Omental fat pad (tissue), 4 donors: Measurements from ENCODE around the gene GMIP. TPM values are rescaled to one million over a fixed set of nuclear protein-coding genes. Genes with fewer than 3 reads are reported as not detected.

Experiments used
- ATAC-seq: fragments of 150-250 bp; one replicate; pipeline ENCODE4 v1.9.1; 2016; ENCODE audit warnings: mild to moderate bottlenecking, moderate library complexity; ENCODE audit not compliant: low FRiP score
- DNase-seq: peaks from one replicate; pipeline ENCODE4 v3.0.0-alpha.2; 2019; ENCODE audit warnings: low spot score
- total RNA-seq, 4 donors: library from RNA; depleted of rRNA; stranded (reverse); fragments of >200 nt; gene quantifications; one replicate each; pipeline ENCODE4 v1.1.0, GENCODE V29; 2016
- TF ChIP-seq, protein P1 (sequence below), 3 donors: fragments of 450-650 bp; IDR thresholded peaks; one replicate each; pipeline ENCODE4 v1.5.1; 2016 to 2017; ENCODE audit warnings: antibody characterized with exemption in 3 of 3, mild to moderate bottlenecking in 3 of 3, moderate library complexity in 2 of 3

GMIP gene
- total RNA-seq, 4 donors from 2014 or later, result 7.7 to 47.3 (median 18.7) TPM

DNA sequence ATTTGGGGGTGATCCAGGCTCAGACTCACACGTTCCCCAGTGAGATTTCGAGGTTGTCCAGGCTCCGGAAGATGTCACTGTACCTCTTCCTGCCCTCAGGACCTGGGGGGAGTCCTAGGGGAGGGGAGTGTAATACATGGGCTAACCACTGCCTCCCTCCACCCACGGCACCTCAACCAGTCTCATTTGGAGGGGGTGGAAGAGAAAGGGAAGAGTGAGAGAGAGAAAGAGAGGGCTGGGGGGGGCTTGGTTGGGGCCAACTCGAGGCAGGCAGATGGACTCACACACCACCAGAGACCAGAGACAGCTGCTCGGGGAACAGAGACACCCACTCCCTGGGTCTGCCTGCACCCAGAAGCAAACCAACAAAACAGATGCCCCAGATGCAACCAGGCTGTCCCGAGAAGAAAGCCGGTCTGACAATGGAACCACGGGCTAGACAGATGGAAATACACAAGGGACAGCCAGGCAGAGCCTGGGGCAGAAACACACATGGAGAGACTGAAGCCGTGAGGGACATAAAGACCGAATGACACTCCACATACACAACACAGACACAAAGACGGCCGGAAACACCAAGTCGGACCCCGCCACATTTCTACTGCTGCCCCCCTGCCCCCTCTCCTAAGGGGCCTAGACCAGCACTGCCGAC lies 825 bp downstream of the GMIP start:
- ATAC-seq (no peak), DNase-seq (no peak)
- TF ChIP-seq, protein P1, sequence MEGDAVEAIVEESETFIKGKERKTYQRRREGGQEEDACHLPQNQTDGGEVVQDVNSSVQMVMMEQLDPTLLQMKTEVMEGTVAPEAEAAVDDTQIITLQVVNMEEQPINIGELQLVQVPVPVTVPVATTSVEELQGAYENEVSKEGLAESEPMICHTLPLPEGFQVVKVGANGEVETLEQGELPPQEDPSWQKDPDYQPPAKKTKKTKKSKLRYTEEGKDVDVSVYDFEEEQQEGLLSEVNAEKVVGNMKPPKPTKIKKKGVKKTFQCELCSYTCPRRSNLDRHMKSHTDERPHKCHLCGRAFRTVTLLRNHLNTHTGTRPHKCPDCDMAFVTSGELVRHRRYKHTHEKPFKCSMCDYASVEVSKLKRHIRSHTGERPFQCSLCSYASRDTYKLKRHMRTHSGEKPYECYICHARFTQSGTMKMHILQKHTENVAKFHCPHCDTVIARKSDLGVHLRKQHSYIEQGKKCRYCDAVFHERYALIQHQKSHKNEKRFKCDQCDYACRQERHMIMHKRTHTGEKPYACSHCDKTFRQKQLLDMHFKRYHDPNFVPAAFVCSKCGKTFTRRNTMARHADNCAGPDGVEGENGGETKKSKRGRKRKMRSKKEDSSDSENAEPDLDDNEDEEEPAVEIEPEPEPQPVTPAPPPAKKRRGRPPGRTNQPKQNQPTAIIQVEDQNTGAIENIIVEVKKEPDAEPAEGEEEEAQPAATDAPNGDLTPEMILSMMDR (IDR thresholded peaks at IDR 0.05), result no peak

DNA sequence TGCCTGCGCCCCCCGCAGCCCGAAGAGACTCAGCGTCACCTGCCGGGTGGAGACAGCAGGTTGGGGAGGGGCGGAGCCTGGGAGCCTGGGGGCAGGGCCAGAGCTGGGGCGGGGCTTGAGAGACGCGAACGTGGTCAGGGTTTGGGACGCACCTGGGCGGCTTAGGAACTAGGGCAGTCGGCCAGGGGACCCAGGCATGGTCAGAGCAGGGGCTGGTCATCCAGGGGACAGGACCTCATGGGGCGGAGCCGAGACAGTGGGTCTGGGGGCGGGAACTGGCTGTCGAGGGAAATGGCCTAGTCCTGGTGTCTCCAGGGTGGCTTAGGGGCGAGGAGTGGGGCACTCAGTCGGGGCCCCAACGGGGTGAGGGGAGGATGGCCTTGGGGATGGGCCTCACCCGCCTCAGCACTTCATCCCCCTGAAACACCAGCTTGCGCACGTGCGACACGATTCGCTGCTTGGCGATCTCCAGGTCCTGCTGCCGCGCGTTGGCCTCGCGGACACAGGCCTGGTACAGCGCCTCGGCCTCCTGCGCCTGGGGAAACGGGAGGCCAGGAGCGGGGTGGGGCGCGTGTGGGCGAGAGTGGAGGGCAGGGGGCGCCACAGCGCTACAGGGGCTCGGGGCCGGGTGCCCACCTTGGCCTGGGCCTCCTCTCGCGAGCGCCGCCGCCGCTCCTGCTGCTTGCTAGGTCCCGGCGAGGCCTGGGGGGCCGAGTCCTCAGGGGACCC lies 5.8 kb downstream of the GMIP start:
- TF ChIP-seq, protein P1 (IDR thresholded peaks at IDR 0.05), result no peak
- DNase-seq, result no peak
- ATAC-seq, result no peak

DNA sequence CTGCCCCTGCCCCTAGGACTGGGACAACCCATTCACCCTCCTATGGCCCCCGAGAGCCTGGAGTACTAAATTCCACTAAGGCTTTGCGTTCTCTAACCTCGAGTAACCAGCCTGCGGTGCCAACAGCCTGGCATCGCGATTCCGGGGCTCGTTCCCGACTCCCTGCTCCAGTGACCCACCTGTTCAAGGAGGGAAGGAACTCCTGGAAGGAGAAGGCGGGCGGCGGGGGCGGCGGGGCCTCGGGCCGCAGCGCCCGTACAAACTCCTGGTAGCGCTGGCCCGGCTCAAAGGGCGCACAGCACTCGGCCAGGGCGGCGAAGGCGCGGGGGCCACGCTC lies 6.3 kb downstream of the GMIP start:
- DNase-seq (no peak), ATAC-seq (no peak)
- TF ChIP-seq, protein P1 (IDR thresholded peaks at IDR 0.05), result no peak

DNA sequence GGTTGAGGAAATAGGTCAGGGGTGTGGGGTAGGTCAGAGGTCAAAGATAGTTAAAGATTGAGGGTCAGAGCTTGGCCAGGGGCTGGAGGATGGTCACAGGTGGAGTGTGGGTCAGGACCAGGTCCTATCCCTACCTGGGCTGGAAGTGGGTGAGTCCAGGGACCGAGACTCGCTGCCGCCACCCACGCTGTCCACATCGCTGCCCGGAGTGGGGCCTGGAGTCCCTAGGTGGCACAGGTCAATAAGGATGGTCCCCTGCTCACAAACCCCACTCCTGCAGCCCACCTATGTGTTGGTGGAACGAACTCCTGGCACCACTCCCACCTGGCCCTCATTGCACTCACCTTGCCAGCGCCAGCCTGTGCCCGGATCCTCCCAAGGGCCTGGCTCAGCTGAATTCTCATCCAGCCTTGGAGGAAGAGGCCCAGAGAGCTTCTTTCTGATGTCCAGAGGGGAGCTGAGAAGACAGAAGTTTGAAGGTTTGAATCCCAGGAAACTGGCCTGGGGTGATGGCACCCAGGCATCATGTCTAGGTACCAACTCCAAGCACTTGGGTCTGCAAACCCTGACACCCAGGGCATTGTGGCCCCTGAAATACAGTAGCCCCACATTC lies 6.8 kb downstream of the GMIP start:
- no peak for ATAC-seq
- TF ChIP-seq, protein P1 (IDR thresholded peaks at IDR 0.05), result no peak
- no peak for DNase-seq

DNA sequence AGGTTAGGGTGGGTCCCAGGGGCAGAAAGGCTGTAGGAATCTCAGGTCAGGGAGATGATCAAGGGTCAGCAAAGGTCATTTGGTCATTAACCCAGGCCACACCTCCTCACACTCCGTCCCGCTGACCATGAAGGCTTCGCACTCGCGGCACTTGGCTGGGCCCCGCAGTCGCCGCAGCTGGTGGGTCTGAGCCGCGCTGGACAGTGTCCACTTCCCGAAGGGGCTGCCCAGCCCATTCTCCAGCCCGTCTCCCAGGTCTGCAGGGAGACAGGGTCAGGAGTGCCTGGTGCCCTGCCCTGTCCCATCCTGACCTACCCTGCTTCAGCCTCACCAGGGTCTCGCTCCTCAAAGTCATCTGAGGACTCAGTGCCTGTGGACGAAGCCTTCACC lies 8.1 kb downstream of the GMIP start:
- no peak for ATAC-seq
- TF ChIP-seq, protein P1 (IDR thresholded peaks at IDR 0.05), result no peak
- DNase-seq, result no peak

DNA sequence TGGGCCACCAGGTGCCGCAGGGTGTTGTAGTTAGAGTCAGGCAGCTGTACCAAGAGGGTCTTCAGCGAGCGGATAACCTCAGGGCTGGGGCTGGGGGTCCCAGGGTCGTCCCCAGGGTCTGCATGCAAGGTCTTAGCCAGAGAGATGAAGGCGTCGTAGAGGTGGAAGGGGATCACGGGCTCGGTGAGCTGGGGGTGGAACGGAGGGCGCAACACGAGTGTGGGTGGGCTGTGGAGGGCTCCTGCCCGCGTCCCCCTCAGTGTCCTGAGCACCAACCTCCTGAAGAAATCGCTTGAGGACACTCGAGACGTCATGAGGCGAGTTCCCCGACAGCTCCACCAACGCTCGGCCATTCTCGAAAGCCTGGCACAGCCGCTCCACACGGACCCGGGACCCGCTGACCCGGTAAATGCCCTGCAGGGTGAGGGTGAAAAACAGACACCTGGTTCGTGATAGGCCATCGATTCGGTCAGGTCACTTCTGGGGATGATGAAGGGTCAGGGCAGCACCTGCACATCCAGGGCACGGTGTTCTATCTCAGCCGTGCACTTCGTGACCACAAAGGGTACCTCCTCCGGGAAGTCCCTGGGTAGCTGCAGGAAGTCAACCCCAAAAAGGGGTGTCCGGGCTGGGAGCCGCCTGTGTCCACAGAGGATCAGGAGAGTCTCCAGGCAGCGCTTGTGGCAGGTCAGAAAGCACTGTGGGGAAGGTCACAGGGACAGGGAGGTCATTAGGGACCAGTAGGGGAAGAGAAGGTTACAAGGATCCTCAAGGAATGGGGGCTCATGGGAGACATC lies 8.7 kb downstream of the GMIP start:
- no peak for ATAC-seq
- no peak for DNase-seq
- TF ChIP-seq, protein P1 (IDR thresholded peaks at IDR 0.05), result no peak
